GM18519 (cell line): ENCODE measurements around the gene CDC42BPB.
"Not testable (repeated sequence)": the region's sequence is repeated elsewhere in the genome, so short reads cannot be mapped to it uniquely, and the experiment has no call there.

ENCODE experiments used
- ATAC-seq: cut with Tn5 transposase; IDR thresholded peaks from one replicate; pipeline ENCODE4 v1.9.1; 2021; ENCODE audit warnings: mild to moderate bottlenecking, moderate library complexity; ENCODE audit not compliant: unreplicated experiment, low FRiP score

CDC42BPB gene

GRCh38 chr14:102907980-102908730 lies 149.2 kb downstream of the CDC42BPB start:
- no peak for ATAC-seq

GRCh38 chr14:102907303-102907844 lies 150.0 kb downstream of the CDC42BPB start:
- no peak for ATAC-seq

- no peak for ATAC-seq
Observed at GRCh38 chr14:102906616-102907302, 150.6 kb downstream of the CDC42BPB start.

GRCh38 chr14:102905116-102906108 lies 151.9 kb downstream of the CDC42BPB start:
- ATAC-seq, result no peak

- no peak for ATAC-seq
Observed at GRCh38 chr14:102903889-102904512, 153.3 kb downstream of the CDC42BPB start.

GRCh38 chr14:102903248-102903888 lies 154.0 kb downstream of the CDC42BPB start:
- ATAC-seq, result no peak

GRCh38 chr14:102902523-102903247 lies 154.7 kb downstream of the CDC42BPB start:
- ATAC-seq, result no peak

GRCh38 chr14:102902086-102902485 lies 155.3 kb downstream of the CDC42BPB start:
- no peak for ATAC-seq

GRCh38 chr14:102901633-102902032 lies 155.7 kb downstream of the CDC42BPB start:
- ATAC-seq, result peak; percentile 78

GRCh38 chr14:102900631-102901571 lies 156.4 kb downstream of the CDC42BPB start:
- ATAC-seq, result peak; percentile 29

GRCh38 chr14:102899516-102899900 lies 157.8 kb downstream of the CDC42BPB start:
- no peak for ATAC-seq

GRCh38 chr14:102898776-102899515 lies 158.4 kb downstream of the CDC42BPB start:
- ATAC-seq, result no peak

- no peak for ATAC-seq
Observed at GRCh38 chr14:102898298-102898697, 159.1 kb downstream of the CDC42BPB start.

- no peak for ATAC-seq
Observed at GRCh38 chr14:102897299-102898027, 159.9 kb downstream of the CDC42BPB start.

- not testable (repeated sequence) for ATAC-seq
Observed at GRCh38 chr14:102896735-102897134, 160.6 kb downstream of the CDC42BPB start.

GRCh38 chr14:102893452-102893851 lies 163.9 kb downstream of the CDC42BPB start:
- ATAC-seq, result no peak
